Measurements from ENCODE around the gene FHOD3. TPM values are rescaled to one million over a fixed set of nuclear protein-coding genes. Genes with fewer than 3 reads are reported as not detected.

The FHOD3 gene
- total RNA-seq, 1 donor from 2014 or later, result not detected

DNA sequence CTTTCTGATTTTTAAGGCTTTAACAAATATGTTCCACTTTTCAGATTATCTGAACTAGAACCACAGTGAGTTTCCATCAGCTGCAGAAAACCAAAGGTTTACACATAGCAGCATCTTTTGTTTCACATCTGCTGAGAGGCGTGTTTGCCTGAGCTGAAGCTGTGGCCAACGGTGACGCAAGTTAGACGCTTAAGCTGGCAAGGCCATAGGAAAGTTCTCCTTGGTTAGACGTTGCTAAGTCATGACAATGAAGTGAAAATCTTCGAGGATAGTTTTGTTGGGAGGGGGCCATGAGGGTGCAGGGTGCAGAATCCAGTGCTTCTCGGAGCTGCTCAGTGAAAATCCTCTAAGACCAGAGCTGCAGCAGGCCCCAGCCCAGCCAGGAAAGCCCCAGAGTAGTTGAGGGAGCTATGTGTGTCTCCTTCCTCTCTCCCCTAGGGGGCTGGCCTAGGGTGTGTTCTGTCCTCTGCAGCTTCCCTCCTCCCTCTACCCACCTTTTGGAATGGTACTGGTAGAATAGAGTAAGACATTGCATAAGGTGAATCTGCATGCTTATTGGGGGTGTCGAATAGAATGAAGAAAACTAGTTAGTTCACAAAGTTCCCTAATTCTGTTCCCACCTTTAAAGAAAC lies 105.4 kb downstream of the FHOD3 start:
- Mint-ChIP-seq H3K4me3 (ENCODE audit: low read depth) (no peak overlapping the region), H3K4me1 (ENCODE audit: low read depth) (no peaks in the 10 kb centered on the region), H3K27me3 (ENCODE audit: low read depth) (no peaks in the 10 kb centered on the region), H3K36me3 (ENCODE audit: low read depth) (no peaks in the 10 kb centered on the region), H3K27ac (no peak overlapping the region), H3K9me3 (no peaks in the 10 kb centered on the region)
- intact Hi-C loops (cut with micrococcal nuclease), result no loop called here
- no peak for DNase-seq (ENCODE audit: low spot score)

- intact Hi-C loops (cut with micrococcal nuclease), result no loop called here
- no peaks in the 10 kb centered on the region for H3K4me1 Mint-ChIP-seq (ENCODE audit: low read depth)
- H3K9me3 Mint-ChIP-seq, result no peaks in the 10 kb centered on the region
- H3K27me3 Mint-ChIP-seq (ENCODE audit: low read depth), result no peaks in the 10 kb centered on the region
- no peak overlapping the region for H3K27ac Mint-ChIP-seq
- no peak overlapping the region for H3K4me3 Mint-ChIP-seq (ENCODE audit: low read depth)
- DNase-seq (ENCODE audit: low spot score), result no peak
- H3K36me3 Mint-ChIP-seq (ENCODE audit: low read depth), result no peaks in the 10 kb centered on the region
Measured at GRCh38 chr18:36403896-36404820, 106.6 kb downstream of the FHOD3 start.

DNA sequence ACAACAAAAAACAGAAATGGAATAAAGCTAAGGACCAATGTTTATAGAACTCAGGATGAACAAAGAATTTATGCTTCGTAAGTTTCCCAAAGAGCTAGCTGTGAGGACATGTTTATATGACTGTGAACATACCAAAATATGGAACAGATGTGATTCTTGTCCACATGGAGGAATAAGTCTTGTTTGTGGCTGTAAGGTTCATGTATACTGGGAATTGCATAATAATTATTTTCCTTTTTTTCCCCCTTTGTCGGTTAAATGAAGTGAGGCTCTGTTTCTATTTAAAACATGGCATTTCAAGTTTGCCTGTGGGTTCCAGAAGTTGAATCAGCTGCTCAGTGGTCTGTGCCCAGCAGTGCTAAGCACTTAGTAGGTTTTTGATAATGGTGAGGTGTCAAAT lies 108.1 kb downstream of the FHOD3 start:
- Mint-ChIP-seq H3K4me3 (ENCODE audit: low read depth) (no peak overlapping the region), H3K4me1 (ENCODE audit: low read depth) (no peaks in the 10 kb centered on the region), H3K27ac (no peak overlapping the region), H3K36me3 (ENCODE audit: low read depth) (no peaks in the 10 kb centered on the region), H3K9me3 (no peaks in the 10 kb centered on the region), H3K27me3 (ENCODE audit: low read depth) (no peaks in the 10 kb centered on the region)
- intact Hi-C loops (cut with micrococcal nuclease), result no loop called here
- no peak for DNase-seq (ENCODE audit: low spot score)

- no peak for DNase-seq (ENCODE audit: low spot score)
- H3K27me3 Mint-ChIP-seq (ENCODE audit: low read depth), result no peaks in the 10 kb centered on the region
- H3K36me3 Mint-ChIP-seq (ENCODE audit: low read depth), result no peaks in the 10 kb centered on the region
- no peak overlapping the region for H3K4me3 Mint-ChIP-seq (ENCODE audit: low read depth)
- no peak overlapping the region for H3K27ac Mint-ChIP-seq
- no peaks in the 10 kb centered on the region for H3K9me3 Mint-ChIP-seq
- no peaks in the 10 kb centered on the region for H3K4me1 Mint-ChIP-seq (ENCODE audit: low read depth)
- intact Hi-C loops (cut with micrococcal nuclease), result no loop called here
Measured at GRCh38 chr18:36406805-36407204, 109.3 kb downstream of the FHOD3 start.

DNA sequence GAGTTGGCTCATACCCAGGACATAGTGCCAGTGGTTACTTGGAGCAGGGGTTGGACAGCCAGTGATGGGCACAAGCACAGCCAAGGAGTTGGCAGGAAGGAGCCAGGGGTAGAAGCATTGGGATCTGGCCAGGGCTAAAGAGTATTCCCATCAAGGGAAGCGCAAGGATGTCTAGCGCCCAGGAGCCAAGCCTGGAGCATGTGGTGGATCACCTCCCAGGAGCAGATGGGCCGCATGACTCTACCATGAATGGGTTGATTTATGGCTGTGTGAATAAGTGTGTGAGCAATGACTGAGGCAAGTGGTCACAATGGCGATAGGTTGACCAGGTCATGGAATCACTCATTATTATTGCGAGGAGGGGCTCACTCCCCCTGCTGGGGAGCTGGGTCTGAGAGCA lies 111.1 kb downstream of the FHOD3 start:
- intact Hi-C loops (cut with micrococcal nuclease), result no loop called here
- Mint-ChIP-seq H3K9me3 (no peaks in the 10 kb centered on the region), H3K36me3 (ENCODE audit: low read depth) (no peaks in the 10 kb centered on the region), H3K4me3 (ENCODE audit: low read depth) (no peak overlapping the region), H3K27ac (no peak overlapping the region), H3K4me1 (ENCODE audit: low read depth) (no peaks in the 10 kb centered on the region), H3K27me3 (ENCODE audit: low read depth) (no peaks in the 10 kb centered on the region)
- no peak for DNase-seq (ENCODE audit: low spot score)

- H3K27ac Mint-ChIP-seq, result no peak overlapping the region
- no peak for DNase-seq (ENCODE audit: low spot score)
- no peak overlapping the region for H3K4me3 Mint-ChIP-seq (ENCODE audit: low read depth)
- H3K9me3 Mint-ChIP-seq, result no peaks in the 10 kb centered on the region
- H3K36me3 Mint-ChIP-seq (ENCODE audit: low read depth), result no peaks in the 10 kb centered on the region
- intact Hi-C loops (cut with micrococcal nuclease), result no loop called here
- H3K4me1 Mint-ChIP-seq (ENCODE audit: low read depth), result no peaks in the 10 kb centered on the region
- H3K27me3 Mint-ChIP-seq (ENCODE audit: low read depth), result no peaks in the 10 kb centered on the region
Measured at GRCh38 chr18:36409779-36410178, 112.3 kb downstream of the FHOD3 start.

DNA sequence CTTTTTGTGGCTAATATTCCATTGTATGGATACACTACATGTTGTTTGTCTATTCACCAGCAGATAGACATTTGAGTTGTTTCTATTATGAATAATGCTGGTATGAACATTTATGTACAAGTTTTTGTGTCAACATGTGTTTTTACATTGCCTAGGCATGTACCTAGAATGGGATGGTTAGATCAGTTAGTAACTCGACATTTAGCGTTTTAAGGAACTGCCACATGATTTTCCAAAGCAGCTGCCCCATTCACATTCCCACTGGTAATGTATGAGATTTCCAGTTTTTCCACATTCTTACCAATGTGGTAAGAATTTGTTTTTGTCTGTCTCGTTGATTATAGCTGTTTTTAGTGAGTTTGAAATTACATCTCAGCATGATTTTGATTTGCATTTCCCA lies 112.8 kb downstream of the FHOD3 start:
- intact Hi-C loops (cut with micrococcal nuclease), result no loop called here
- H3K9me3 Mint-ChIP-seq, result no peaks in the 10 kb centered on the region
- no peaks in the 10 kb centered on the region for H3K4me1 Mint-ChIP-seq (ENCODE audit: low read depth)
- H3K4me3 Mint-ChIP-seq (ENCODE audit: low read depth), result no peak overlapping the region
- no peak for DNase-seq (ENCODE audit: low spot score)
- no peaks in the 10 kb centered on the region for H3K36me3 Mint-ChIP-seq (ENCODE audit: low read depth)
- no peaks in the 10 kb centered on the region for H3K27me3 Mint-ChIP-seq (ENCODE audit: low read depth)
- no peak overlapping the region for H3K27ac Mint-ChIP-seq

- intact Hi-C loops (cut with micrococcal nuclease), result no loop called here
- no peaks in the 10 kb centered on the region for H3K36me3 Mint-ChIP-seq (ENCODE audit: low read depth)
- no peaks in the 10 kb centered on the region for H3K27me3 Mint-ChIP-seq (ENCODE audit: low read depth)
- DNase-seq (ENCODE audit: low spot score), result no peak
- H3K4me1 Mint-ChIP-seq (ENCODE audit: low read depth), result no peaks in the 10 kb centered on the region
- no peak overlapping the region for H3K4me3 Mint-ChIP-seq (ENCODE audit: low read depth)
- no peaks in the 10 kb centered on the region for H3K9me3 Mint-ChIP-seq
- no peak overlapping the region for H3K27ac Mint-ChIP-seq
Measured at GRCh38 chr18:36411745-36412168, 114.2 kb downstream of the FHOD3 start.

- no peak for DNase-seq (ENCODE audit: low spot score)
- Mint-ChIP-seq H3K9me3 (no peaks in the 10 kb centered on the region), H3K36me3 (ENCODE audit: low read depth) (no peaks in the 10 kb centered on the region), H3K4me3 (ENCODE audit: low read depth) (no peak overlapping the region), H3K4me1 (ENCODE audit: low read depth) (no peaks in the 10 kb centered on the region), H3K27ac (no peak overlapping the region), H3K27me3 (ENCODE audit: low read depth) (no peaks in the 10 kb centered on the region)
- intact Hi-C loops (cut with micrococcal nuclease), result no loop called here
Measured at GRCh38 chr18:36412778-36413177, 115.3 kb downstream of the FHOD3 start.

- Mint-ChIP-seq H3K27ac (no peak overlapping the region), H3K4me1 (ENCODE audit: low read depth) (no peaks in the 10 kb centered on the region), H3K36me3 (ENCODE audit: low read depth) (no peaks in the 10 kb centered on the region), H3K9me3 (no peaks in the 10 kb centered on the region), H3K4me3 (ENCODE audit: low read depth) (no peak overlapping the region), H3K27me3 (ENCODE audit: low read depth) (no peaks in the 10 kb centered on the region)
- no peak for DNase-seq (ENCODE audit: low spot score)
- intact Hi-C loops (cut with micrococcal nuclease), result no loop called here
Measured at GRCh38 chr18:36415171-36415570, 117.7 kb downstream of the FHOD3 start.

- Mint-ChIP-seq H3K9me3 (no peaks in the 10 kb centered on the region), H3K27me3 (ENCODE audit: low read depth) (no peaks in the 10 kb centered on the region), H3K36me3 (ENCODE audit: low read depth) (no peaks in the 10 kb centered on the region), H3K4me3 (ENCODE audit: low read depth) (no peak overlapping the region), H3K27ac (no peak overlapping the region), H3K4me1 (ENCODE audit: low read depth) (no peaks in the 10 kb centered on the region)
- no peak for DNase-seq (ENCODE audit: low spot score)
- intact Hi-C loops (cut with micrococcal nuclease), result no loop called here
Measured at GRCh38 chr18:36415625-36416024, 118.1 kb downstream of the FHOD3 start.

GRCh38 chr18:36419188-36419899 lies 121.8 kb downstream of the FHOD3 start:
- Mint-ChIP-seq H3K9me3 (no peaks in the 10 kb centered on the region), H3K27ac (no peak overlapping the region), H3K36me3 (ENCODE audit: low read depth) (no peaks in the 10 kb centered on the region), H3K4me1 (ENCODE audit: low read depth) (no peaks in the 10 kb centered on the region), H3K27me3 (ENCODE audit: low read depth) (no peaks in the 10 kb centered on the region), H3K4me3 (ENCODE audit: low read depth) (no peak overlapping the region)
- intact Hi-C loops (cut with micrococcal nuclease), result no loop called here
- no peak for DNase-seq (ENCODE audit: low spot score)
